Activated CD4-positive, CD25-positive, alpha-beta regulatory T cell (primary cell): Measurements from ENCODE around the gene LCN6.
"Not testable (repeated sequence)": the region's sequence is repeated elsewhere in the genome, so short reads cannot be mapped to it uniquely, and the experiment has no call there.

ENCODE experiments used
- DNase-seq, 4 experiments: peaks; one replicate each; lab custom pipeline; 2025; lab: John Stamatoyannopoulos, UW

The LCN6 gene

DNA sequence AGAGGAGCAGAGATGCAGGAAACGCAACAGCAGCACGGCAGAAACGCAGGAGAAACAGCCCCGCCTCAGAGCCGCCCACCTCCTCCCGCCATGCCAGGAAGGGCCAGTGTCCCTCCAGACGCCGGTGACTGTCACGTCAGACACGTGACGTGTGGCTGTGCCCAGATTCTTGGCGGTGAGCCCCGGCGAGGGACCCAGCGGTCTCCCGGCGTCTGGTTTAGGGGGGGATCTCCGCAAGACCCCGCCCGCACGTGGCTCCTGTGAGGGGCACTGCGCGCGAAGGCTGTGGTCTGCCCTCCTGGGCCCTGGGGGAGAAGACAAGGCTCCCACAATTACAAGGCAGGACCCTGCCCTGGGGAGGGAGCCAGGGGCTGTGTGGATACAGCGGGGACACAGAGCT lies 12.1 kb upstream of the LCN6 start:
- no peak for DNase-seq

DNA sequence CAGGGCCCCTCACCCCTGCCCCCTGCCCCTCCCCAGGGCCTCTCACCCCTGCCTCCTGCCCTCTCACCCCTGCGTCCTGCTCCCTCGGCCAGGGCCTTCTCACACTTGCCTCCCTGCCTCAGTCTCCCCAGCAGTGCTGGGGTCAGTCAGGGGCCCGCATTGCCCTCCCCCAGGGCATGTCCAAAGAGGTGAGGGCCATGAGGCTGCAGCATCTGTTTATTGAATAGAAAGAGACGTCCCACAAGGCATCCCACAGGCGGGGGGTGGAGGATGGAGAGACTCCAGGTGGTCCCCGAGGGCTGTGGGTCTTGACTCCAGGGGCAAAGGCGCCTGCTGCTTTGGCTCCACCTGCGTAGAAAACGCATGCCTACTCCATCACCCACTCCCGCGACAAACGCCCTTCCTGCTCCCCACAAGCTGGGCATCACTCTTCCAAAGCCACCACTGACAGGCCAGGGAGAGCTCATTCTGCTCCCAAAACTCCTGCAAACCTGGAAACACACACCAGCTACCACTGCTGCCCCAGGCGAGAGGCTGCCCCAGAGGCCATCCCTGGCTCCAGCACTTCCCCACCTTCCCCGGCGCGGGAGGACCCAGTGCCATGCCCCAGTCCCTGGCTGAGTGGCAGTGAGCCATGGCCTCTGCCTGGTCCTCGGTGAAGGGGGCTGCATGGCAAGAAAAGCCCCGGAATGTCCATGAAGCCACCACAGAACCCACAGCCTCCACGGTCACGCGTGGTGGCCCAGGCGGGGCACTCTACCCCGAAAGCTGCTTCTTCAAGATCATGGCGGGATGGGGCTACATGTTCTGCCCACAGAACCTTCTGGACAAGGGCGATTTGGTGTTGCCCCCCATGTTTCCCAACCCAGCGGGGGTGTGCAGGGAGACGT lies 11.4 kb upstream of the LCN6 start:
- DNase-seq = no peak

DNA sequence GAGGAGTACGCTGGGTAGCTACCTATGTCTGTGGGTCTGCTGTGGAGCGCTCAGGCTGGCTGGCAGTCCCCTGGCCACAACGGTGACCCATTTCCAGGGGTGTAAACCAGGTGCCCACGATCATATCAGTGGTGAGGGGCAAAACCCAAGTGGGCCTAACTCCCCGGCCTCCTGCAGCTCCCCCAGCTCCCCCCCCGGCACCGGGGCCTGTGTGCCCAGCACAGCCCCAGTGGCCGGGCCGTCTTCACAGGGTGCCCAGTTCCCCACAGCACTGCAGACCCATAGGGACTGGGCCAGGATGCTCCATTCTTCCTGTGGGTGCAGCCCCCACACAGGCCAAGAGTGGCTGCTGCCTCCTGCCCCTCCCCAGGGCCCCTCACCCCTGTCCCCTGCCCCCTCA lies 10.7 kb upstream of the LCN6 start:
- DNase-seq = no peak

DNA sequence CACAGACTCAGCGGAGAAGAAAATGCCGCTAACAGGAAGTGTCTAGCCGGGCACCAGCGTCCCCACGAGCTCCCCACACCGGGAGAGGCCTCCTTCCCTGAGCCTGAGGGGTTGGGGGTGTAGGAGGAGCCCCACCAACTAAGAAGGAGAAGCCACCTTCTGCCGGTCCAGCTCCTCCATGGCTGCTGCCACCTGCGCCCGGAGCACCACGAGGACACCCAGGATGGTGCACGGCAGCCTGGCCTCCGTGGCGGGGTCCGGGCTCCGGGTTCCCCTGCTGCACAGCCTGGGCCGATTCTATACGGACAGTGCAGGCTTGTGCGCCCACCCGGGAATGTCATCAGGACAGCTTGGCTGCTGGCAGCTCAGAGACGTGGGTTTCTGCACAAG lies 9.4 kb upstream of the LCN6 start:
- DNase-seq = no peak

DNA sequence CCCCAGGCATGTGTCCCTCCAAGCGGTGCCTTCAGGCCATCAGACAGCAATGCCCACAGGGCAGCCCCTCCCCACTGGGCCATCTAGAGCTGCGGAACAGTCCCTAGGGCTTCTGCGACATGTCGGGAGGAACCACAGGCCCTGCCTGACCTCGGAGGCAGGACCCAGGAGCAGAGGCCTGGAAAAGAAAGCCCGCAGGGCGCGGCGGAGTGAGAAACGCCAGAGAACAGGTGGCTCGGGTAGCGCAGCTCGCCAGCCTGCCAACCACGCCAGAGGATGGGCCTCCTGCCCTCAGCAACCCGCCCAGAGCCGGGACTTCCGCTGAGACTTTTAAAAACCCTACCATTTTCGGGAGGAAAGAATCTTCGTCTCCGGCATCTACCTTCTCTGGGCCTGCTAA lies 9.0 kb upstream of the LCN6 start:
- DNase-seq = no peak

DNA sequence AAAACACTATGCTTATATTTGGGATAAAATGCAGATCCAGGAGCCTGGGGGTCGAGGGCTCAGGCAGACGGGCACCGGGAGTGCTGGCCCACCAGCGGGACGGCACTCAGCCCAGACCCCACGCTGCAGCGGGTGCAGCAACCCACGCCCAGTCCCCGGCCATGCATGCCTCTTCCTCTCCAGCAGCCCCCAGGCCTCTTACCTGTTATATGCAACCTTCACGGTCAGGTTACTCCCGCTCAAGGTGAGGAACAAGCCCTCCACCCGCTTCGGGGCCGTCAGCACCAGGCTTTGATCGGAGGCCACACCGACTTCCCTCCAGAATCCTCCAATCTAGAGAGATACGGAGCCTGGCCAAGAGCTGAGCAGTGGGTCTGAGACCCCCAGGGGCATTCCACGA lies 8.5 kb upstream of the LCN6 start:
- no peak for DNase-seq

DNA sequence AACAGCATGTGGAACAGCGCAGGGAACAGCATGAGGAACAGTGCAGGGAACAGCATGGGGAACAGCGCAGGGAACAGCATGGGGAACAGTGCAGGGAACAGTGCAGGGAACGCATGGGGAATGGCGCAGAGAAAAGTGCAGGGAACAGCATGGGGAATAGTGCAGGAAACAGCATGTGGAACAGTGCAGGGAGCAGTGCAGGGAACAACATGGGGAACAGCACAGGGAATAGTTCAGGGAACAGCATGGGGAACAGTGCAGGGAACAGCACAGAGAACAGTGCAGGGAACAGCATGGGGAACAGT lies 7.8 kb upstream of the LCN6 start:
- no peak for DNase-seq

DNA sequence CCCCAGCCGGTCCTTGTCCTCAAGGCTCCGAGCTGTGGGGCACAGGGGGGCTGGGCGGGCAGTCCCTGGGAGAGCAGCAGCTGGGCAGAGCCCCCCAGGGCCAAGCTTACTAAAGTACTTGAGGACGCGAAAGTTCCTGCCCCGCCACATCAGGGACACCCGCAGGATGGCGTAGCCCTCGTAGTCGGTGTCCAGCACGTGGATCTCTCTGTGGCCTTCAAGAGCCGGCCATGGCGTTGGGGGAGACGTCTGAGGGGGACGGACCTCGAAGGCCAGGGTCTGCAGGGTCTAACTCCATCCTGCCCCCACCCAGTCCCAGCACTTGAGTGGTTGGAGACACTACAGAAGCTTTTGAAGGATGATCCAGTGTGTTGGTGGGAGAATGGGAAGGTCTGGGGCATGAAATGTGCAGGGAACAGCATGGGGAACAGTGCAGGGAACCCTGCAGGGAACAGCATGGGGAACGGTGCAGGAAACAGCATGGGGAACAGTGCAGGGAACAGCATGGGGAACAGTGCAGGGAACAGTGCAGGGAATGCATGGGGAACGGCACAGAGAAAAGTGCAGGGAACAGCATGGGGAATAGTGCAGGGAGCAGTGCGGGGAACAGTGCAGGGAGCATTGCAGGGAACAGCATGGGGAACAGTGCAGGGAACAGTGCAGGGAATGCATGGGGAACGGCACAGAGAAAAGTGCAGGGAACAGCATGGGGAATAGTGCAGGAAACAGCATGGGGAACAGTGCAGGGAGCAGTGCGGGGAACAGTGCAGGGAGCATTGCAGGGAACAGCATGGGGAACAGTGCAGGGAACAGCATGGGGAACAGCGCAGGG lies 7.2 kb upstream of the LCN6 start:
- DNase-seq = not testable (repeated sequence)

DNA sequence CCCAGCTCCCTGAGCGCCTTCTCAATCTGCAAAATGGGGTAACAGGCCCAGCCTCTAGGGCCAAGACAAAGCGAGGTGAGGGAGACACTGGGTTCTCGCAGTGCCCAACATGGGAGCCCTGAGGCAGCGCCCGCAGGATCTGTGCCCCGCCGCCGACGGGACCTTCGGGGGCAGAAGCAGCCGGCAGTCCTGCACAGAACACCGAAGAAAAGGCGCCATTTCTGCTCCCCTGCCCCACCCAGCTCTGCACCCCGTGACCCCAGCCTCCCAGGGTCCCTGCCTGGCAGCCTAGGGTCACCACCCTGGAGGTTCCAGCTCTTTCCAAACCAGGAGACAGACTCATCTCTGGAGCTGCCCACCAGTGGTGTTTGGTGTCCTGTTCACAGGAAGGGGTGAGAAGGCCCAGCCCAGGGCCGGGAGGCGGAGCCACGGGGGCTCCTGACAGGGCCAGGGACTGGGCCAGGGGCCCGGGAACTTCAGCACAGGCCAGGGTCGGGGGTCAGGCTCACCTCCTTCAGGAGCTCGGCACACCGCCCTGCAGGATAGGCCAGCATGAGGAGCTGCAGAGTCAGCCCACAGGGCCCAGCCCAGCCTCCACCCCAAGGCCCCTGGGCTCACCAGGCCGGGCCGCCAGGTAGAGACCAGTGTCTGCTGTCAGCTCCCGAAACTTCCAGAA lies 6.4 kb upstream of the LCN6 start:
- DNase-seq = no peak

DNA sequence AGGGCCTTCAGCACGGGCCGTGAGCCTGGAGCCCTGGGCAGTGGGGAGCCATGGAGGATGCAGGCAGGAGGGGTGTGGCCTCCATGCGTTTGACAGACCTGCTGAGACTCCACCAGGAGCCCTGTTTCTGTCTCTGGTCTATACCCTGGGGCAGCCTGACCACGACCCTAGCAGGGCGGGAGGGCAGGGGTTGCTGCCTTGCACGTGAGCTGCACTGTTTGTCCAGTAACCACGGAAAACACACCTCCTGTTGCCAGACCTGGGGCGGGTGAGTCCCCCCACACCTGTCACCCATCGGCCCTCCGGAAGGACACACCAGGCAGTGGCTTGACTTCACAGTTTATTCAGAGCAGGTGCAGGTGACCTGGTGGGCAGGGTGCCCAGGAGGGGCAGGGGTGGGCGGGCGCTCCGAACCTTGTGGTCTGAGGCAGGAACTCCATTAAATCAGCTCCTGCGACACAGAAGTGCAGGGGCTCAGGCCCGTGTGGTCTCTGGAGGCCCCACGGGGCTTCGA lies 5.8 kb upstream of the LCN6 start:
- no peak for DNase-seq

DNA sequence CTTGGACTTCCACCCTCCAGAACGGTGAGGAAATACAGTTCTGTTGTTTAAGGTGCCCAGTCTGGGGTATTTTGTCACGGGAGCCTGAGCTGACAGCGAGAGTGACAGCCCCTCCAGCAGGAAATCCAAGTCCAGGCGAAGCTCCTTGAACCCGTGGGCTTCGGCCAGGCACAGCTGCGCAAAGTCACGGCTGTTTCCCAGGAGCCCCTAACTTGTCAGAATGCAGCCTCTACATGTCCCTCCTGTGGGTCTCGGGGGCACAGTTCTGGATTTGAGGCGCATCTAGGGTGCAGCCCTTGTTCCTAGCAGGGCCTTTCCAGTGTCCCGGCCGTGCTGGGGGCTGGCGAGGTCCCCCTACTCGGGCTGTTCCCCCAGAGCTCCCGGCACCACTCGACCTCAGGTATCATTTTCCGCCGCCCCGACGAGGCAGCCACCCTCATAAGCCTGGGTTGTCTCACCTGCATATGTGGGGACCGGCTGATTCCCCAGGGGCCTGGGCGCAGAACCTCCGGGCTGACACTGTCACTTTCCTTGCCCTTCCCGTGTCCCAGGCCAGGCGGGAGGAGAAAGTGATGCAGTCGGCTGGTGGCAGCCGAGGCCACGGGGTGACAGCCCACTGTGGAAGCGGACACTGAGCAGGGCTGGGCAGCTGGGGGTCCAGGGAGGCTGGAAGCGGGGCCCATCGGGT lies 5.2 kb upstream of the LCN6 start:
- no peak for DNase-seq

DNA sequence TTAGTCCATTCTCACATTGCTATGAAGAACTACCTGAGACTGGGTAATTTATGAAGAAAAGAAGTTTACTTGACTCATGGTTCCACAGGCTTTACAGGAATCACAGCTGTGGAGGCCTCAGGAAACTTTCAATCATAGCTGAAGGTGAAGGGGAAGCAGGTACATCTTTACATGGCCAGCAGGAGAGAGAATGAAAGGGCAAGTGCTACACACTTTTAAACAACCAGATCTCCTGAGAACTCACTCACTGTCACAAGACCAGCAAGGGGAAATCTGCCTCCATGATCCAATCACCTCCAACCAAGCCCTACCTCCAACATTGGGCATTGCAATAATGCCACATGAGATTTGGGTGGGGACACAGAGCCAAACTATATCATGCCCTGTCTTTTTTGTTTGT lies 3.5 kb upstream of the LCN6 start:
- no peak for DNase-seq

DNA sequence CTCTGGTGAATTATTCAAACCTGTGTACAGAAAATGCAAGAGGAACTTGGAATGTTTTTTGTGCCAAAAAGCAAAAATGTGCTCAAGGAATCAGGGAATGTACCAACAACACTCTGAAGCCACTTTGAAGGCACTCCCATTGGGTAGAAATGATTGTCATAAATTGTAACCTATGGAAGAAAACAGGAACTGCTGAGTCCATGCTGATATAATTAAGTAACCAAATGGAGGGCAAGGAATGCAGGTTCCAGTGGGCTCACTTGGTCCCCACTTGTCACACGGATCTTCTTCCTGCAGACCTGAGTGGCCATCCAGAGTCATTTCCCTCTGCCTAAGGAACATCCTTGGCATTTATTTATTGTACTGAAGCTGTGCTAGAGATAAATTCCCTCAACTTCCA lies 2.9 kb upstream of the LCN6 start:
- no peak for DNase-seq

DNA sequence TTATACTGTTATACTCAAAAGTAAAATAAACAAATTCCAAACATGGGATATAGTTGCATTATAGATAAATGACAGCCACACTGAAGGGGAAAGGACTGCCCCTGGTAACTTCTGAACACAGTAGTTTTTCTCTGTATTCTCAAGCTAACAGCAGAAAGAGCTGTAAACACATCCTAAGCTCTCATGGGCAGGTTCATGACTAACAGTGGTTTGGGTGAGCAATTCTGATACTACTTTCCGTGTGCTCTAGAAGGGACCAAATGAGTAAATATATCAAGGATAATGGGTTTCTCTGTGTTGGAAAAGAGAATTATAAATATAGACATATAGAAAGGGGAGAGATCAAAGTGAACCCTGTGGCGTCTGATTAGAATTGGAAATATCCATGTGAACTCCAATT lies 2.2 kb upstream of the LCN6 start:
- DNase-seq = no peak

DNA sequence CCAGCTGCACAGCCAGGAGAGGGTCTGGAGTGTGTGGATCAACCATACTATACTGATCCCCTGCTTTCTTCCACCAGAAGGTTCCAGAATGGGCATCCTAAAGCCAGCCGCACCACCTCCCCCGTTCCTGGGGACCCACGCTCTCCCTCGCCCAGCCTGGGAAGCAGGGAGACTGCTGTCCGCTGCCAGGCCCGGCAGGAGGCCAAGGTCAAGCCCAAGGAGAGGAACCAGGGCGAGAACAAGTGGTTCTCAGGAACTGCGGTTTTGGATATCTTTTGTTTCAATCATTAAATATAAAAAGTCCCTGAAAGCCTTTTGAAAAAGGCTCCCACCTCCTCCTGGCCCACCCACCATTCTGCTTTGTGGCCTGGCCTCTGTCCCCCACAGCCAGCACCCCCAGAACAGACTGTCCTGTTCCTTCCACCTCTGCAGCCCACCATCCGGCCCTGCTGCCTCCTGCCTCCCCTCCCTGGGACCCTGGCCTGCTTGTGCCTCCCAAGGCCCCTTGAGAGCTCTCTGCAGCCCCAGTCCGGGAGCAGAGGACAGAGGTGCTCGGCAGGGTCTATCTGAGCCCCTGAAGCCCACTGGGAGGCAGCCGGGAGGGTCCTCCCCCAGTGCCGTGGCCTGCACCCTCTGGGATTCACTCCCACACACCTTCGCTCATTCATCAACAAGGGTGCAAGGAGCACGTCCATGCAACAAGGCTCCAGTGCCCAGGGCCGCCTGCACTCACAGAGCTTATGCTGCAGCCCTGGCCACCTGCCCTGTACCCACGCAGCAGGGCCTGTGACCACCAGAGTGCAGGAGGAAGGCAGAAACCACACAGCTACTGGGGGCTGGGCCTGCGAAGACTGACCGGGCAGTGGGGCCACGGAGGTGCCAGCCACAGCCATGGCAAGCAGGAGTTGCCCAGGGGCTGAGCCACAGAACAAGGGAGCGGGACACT lies 614 bp upstream of the LCN6 start:
- no peak for DNase-seq

DNA sequence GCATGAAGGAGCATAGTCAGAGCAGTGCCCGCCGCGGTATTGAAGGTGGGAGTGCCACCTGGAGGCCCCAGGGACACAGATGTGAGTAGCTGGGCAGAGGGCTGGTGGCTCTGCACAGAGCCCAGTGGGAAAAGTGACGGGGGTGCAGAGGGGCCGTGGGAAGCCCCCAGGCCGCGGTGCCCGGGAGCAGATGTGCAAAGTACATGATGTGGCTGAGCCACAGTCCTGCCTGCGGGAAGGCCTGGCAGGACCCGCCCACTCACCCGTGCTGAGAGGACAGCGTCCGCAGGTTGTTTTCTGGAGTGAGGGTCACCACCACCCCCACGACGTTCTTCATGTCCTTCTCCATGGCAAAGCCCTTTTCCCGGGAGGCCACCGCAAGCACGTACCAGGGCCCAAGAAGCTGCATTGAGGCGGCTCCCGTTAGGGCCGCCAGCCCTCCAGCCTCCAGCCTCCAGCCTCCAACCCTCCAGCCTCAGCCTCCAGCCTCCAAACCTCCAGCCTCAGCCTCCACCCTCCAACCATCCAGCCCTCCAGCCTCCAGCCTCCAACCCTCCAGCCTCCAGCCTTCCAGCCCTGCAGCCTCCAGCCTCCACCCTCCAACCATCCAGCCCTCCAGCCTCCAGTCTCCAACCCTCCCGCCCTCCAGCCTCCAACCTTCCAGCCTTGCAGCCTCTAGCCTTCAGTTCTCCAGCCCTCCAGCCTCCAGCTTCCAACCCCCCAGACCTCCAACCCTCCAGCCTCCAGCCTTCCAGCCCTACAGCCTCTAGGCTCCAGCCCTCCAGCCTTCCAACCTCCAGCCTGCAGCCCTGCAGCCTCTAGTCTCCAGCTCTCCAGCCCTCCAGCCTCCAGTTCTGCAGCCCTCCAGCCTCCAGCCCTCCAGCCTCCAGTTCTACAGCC lies 914 bp downstream of the LCN6 start:
- DNase-seq = no peak

DNA sequence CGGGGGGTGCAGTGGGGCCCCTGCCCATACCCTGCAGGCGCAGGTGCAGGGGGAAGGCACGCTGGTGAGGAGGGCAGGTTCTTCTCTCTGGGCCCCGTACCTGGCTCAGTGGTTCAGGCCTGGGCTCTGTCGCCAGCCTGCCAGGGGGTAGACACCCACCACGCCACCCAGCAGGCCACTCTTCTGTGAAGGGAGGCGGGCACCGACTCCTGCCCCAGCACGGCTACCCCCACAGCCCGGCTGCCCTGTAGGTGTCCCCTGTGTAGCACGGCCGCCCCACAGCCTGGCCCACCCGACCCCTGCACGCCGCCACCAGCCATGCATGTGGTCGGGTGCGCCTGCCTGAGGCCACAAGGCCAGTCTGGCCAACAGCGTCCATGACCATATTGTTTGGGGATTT lies 1.7 kb downstream of the LCN6 start:
- DNase-seq = no peak

DNA sequence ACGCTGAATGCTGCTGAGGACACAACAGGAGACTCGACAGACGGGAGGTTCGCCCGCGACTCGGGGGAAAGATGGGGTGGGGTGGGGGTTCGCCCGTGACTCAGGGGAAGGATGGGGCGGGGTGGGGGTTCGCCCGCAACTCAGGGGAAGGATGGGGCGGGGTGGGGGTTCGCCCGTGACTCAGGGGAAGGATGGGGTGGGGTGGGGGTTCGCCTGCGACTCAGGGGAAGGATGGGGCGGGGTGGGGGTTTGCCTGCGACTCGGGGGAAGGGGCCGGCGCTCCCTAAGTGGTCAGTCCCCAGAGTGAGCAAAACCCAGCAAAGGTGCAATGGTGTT lies 2.2 kb downstream of the LCN6 start:
- no peak for DNase-seq

DNA sequence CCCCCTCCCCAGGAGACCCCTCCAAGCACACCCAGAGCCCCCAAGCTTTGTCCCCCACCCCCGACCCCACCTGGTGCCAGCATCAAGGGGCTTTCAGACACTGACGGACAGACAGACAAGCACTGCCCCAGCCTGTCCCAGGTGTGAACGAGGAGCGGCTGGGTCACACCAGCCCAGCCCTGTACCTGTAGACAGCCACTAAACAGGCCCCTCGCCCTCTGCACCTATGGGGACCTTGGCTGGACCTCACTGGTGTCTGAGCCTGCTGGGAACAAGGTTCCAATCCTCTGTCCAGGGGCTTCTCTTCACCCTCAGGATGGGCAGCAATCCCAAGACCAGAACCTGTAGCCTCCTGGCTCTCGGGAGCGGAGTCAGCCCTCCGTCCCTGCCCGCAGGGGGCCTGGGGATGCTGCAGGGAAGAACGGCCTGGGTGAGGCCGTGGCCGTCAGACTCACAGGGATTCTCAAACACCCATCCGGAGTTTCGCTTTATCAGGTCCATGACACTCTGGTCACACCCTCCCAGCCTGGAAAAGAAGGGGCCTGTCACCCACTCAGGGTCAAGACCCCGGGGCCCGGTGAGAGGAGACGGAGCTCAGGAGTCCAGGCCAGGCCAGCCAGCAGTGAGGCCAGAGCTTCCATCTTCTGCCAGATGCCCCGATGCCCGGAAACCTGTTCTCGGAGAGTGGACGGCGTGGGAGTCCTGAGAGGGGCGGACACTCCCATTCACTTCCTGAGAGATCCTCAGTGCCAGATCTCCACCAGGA lies 2.8 kb downstream of the LCN6 start:
- no peak for DNase-seq
